Measurements from ENCODE around the gene YJU2. TPM values are rescaled to one million over a fixed set of nuclear protein-coding genes. Genes with fewer than 3 reads are reported as not detected.
A peak's percentile ranks its signal among the peaks of the same experiment; 100 is the strongest.

Gene YJU2
- total and polyA plus RNA-seq, 2 of the 13 experiments (the other 11 are each of a cell fraction or from before 2014, with no cell fraction given): 9.3 to 17.9 TPM

GRCh38 chr19:4199699-4200293, 47.1 kb upstream of the YJU2 start (continued):
- TF ChIP-seq CTCF (CRISPR knock-in tag; IDR thresholded peaks at IDR 0.05) (peak; percentile 63), HOXA3 (CRISPR knock-in tag; IDR thresholded peaks at IDR 0.05) (peak; percentile 34; the same call in 1 of the 2 replicates), NR2F2 (IDR thresholded peaks at IDR 0.05; ENCODE audit: borderline replicate concordance, low read depth) (no peak), PTBP1 (IDR thresholded peaks at IDR 0.05; ENCODE audit: low read depth, low read length, poor library complexity, severe bottlenecking) (no peak), GABPB1 (CRISPR knock-in tag; IDR thresholded peaks at IDR 0.05) (peak; percentile 14; the same call in 1 of the 2 replicates), HNRNPL (IDR thresholded peaks at IDR 0.05; ENCODE audit: low read depth, low read length) (peak; percentile 74; the same call in 1 of the 2 replicates), FOXM1 (CRISPR knock-in tag; IDR thresholded peaks at IDR 0.05) (no peak), HNRNPLL (IDR thresholded peaks at IDR 0.05; ENCODE audit: low read depth, low read length, poor library complexity, severe bottlenecking) (peak; percentile 29), ZFP62 (CRISPR knock-in tag; IDR thresholded peaks at IDR 0.05) (no peak), MXD1 (CRISPR knock-in tag; IDR thresholded peaks at IDR 0.05) (0 out of 2 replicates have a peak, but pooled peaks have one; percentile 23), MYC (CRISPR knock-in tag; IDR thresholded peaks at IDR 0.05; ENCODE audit: borderline replicate concordance) (peak; percentile 38; the same call in 1 of the 2 replicates), ZNF687 (CRISPR knock-in tag; IDR thresholded peaks at IDR 0.05) (peak; percentile 45; the same call in 1 of the 2 replicates), ZNF12 (CRISPR knock-in tag; IDR thresholded peaks at IDR 0.05) (no peak), TFAP4 (IDR thresholded peaks at IDR 0.05; ENCODE audit: borderline replicate concordance, low read depth) (peak; percentile 18; the same call in 1 of the 2 replicates)
